Measurements from ENCODE around the gene MARK2. TPM values are rescaled to one million over a fixed set of nuclear protein-coding genes. Genes with fewer than 3 reads are reported as not detected.

Gene MARK2
- total and polyA plus RNA-seq, 2 of the 8 experiments (the other 6 are each of a cell fraction or from before 2014, with no cell fraction given), result 19.3 to 58.5 TPM

DNA sequence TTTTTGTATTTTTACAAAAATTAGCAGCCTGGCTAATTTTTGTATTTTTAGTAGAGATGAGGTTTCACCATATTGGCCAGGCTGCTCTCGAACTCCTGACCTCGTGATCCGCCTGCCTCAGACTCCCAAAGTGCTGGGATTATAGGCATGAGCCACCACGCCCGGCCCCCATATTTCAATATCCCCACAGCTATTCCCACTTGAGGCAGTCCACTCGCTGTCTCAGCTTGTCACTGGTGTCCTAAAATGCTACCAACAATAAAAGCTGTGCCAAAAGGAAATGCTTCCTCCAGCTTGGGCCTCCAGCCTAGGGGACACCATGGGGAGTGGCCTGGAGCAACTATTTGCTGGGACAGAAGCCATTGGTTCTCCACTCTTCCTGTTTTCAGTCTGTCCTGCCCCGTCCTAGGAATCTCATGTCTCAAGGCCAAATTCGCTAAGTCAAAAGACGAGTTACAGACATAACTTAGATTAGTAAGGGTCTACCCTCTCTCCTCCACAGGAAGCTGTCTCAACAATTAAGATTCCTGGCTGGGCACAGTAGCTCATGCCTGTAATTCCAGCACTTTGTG is 33.0 kb upstream of the MARK2 start:
- FAIRE-seq, result no peak
- Histone ChIP-seq H3K27ac (ENCODE audit: low read depth, low read length) (no peak overlapping the region), H3K27me3 (replicated peaks in 1 of 4; ENCODE audit: control insufficient read depth in 3 of 4, extremely low read depth in 1 of 4, insufficient read depth in 3 of 4, low read length in 3 of 4) (no peaks in the 10 kb centered on the region), H3K9ac (replicated peaks in 1 of 4; ENCODE audit: extremely low read depth in 1 of 4, low read depth in 3 of 4, low read length in 3 of 4) (no peak overlapping the region), H3K36me3 (ENCODE audit: control insufficient read depth in 2 of 4, insufficient read depth in 4 of 4, low read length in 3 of 4) (no peaks in the 10 kb centered on the region), H2AK5ac (ENCODE audit: low read depth, low read length) (no peak overlapping the region), H3K23ac (ENCODE audit: insufficient read length) (no peak overlapping the region), H3K4me2 (ENCODE audit: insufficient read depth in 1 of 2, low read depth in 2 of 2, low read length in 2 of 2) (no peak overlapping the region), H3K56ac (replicated peaks; ENCODE audit: insufficient read length, low read depth, low read length) (no peak overlapping the region), H3K4ac (replicated peaks; ENCODE audit: insufficient read length, low read depth, low read length) (no peak overlapping the region), H2BK12ac (ENCODE audit: low read depth, low read length) (0 out of 2 replicates have a peak overlapping the region, but pooled peaks have one; percentile 39), H4K91ac (replicated peaks; ENCODE audit: insufficient read length, low read length) (no peak overlapping the region), H4K20me1 (replicated peaks in 1 of 2; ENCODE audit: control insufficient read depth in 1 of 2, insufficient read depth in 2 of 2, low read length in 2 of 2) (no peaks in the 10 kb centered on the region), H3K4me1 (replicated peaks in 1 of 4; ENCODE audit: control insufficient read depth in 3 of 4, insufficient read depth in 4 of 4, low read length in 3 of 4) (no peaks in the 10 kb centered on the region), H3K79me2 (ENCODE audit: control insufficient read depth in 1 of 2, insufficient read depth in 2 of 2, low read length in 2 of 2) (no peaks in the 10 kb centered on the region), H2BK15ac (ENCODE audit: low read length) (no peak overlapping the region), H4K5ac (ENCODE audit: insufficient read length, low read depth, low read length) (no peak overlapping the region), H3K4me3 (ENCODE audit: extremely low read depth in 1 of 4, insufficient read depth in 2 of 4, low read depth in 3 of 4, low read length in 4 of 4) (no peak overlapping the region), H3K79me1 (ENCODE audit: low read depth, low read length) (no peaks in the 10 kb centered on the region; the same call in 1 of the 2 replicates), H3K23me2 (ENCODE audit: low read depth, low read length) (no peaks in the 10 kb centered on the region), H2AFZ (ENCODE audit: low read length) (no peak overlapping the region), H2BK20ac (ENCODE audit: low read length) (no peak overlapping the region), H3K18ac (ENCODE audit: extremely low read depth, low read length) (no peak overlapping the region), H3K14ac (ENCODE audit: insufficient read length) (no peak overlapping the region), H2BK5ac (ENCODE audit: low read depth, low read length) (no peak overlapping the region), H2BK120ac (replicated peaks; ENCODE audit: low read depth, low read length) (no peak overlapping the region), H4K8ac (ENCODE audit: extremely low read depth, insufficient read depth, low read length) (no peak overlapping the region), H3K9me3 (ENCODE audit: insufficient read depth in 2 of 2, low read depth in 1 of 2, low read length in 1 of 2) (no peaks in the 10 kb centered on the region)
- TF ChIP-seq SP4 (IDR thresholded peaks at IDR 0.05; ENCODE audit: low read length) (no peak), BCL11A (IDR thresholded peaks at IDR 0.05; ENCODE audit: low read depth in 2 of 2, low read length in 2 of 2) (no peak)
- POLR2A ChIA-PET (ENCODE audit: partially characterized antibody), result interaction anchor here (0.9 to 2.8 kb wide), 5 partner anchors 8 to 41 kb away, joined by 3 to 8 read pairs (median 4); partner anchors contain the start of gene ZFTA
- no peak for DNase-seq (ENCODE audit: low read depth in 1 of 2, low spot score in 2 of 2)
- 92% methylated on average over 9 of the region's 9 CpGs; no CpG with 5 or more reads in 1 of the 2 experiments for WGBS, 2 experiments (ENCODE audit: extremely low coverage in 1 of 2, insufficient coverage in 1 of 2, insufficient read length in 1 of 2, insufficient replicate concordance in 2 of 2, low coverage in 1 of 2, low lambda C conversion rate in 2 of 2, missing lambda C conversion rate in 1 of 2)
- CTCF ChIA-PET (ENCODE audit: partially characterized antibody), result interaction anchor here (0.9 to 1.6 kb wide), 4 partner anchors 24 to 129 kb away, joined by 3 to 6 read pairs (median 4); partner anchors contain the start of gene ZFTA
